ENCODE measurements around the gene CELF2.

- TF ChIP-seq OSR1 (CRISPR knock-in tag; IDR thresholded peaks at IDR 0.05), result no peak
- no peak for TF ChIP-seq RARB (CRISPR knock-in tag; IDR thresholded peaks at IDR 0.05)
- no peak for TF ChIP-seq TCF4 (CRISPR knock-in tag; IDR thresholded peaks at IDR 0.05; ENCODE audit: borderline replicate concordance)
- TF ChIP-seq ZFP3 (CRISPR knock-in tag; IDR thresholded peaks at IDR 0.05), result no peak
- TF ChIP-seq TOX (CRISPR knock-in tag; IDR thresholded peaks at IDR 0.05; ENCODE audit: borderline replicate concordance), result no peak
- TF ChIP-seq CREB5 (CRISPR knock-in tag; IDR thresholded peaks at IDR 0.05; ENCODE audit: low read depth), result no peak
- no peak for TF ChIP-seq ISL1 (CRISPR knock-in tag; IDR thresholded peaks at IDR 0.05)
- no peak for TF ChIP-seq SNAI2 (CRISPR knock-in tag; IDR thresholded peaks at IDR 0.05)
Measured at GRCh38 chr10:11104772-11105675, 87.4 kb downstream of the CELF2 start.

Data from SK-N-SH treated with all-trans-retinoic acid at 6 μM for 48 hours (cell line).